Peyer's patch (tissue), 4 donors: Measurements from ENCODE around the gene CPA5.

Experiments
- CTCF ChIP-seq, 6 experiments: fragments of 450-650 bp in 4 of 6; fragments of 200-600 bp in 2 of 6; sonication (generic) in 1 of 6; IDR thresholded peaks; one replicate each; pipeline ENCODE4 v1.5.1; 2017 to 2019; ENCODE audit warnings: antibody characterized with exemption in 6 of 6, mild to moderate bottlenecking in 3 of 6, moderate library complexity in 1 of 6
- POLR2A ChIP-seq, 2 donors: fragments of 450-650 bp; IDR thresholded peaks; one replicate each; pipeline ENCODE4 v1.5.1; 2017; ENCODE audit warnings: antibody characterized with exemption in 2 of 2, mild to moderate bottlenecking in 2 of 2, moderate library complexity in 2 of 2

GRCh38 chr7:130388671-130389070 lies 44.1 kb downstream of the CPA5 start:
- TF ChIP-seq CTCF (IDR thresholded peaks at IDR 0.05) (no peak), POLR2A (IDR thresholded peaks at IDR 0.05) (no peak)
